ENCODE results near the gene DMAC2.
"Not testable (repeated sequence)": the region's sequence is repeated elsewhere in the genome, so short reads cannot be mapped to it uniquely, and the experiment has no call there.

DMAC2 gene

DNA sequence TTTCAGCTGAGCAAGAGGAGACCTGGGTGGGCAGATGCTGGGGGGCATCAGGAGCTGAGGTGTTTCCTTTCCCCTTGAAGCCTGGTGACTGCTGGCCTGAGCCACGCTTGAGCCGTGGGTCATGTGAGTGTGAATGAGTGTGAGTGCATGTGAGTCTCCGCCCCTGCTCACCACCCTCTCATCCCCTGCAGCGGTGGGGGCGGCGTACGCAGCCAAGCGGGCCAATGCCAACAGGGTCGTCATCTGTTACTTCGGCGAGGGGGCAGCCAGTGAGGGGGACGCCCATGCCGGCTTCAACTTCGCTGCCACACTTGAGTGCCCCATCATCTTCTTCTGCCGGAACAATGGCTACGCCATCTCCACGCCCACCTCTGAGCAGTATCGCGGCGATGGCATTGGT, 17.7 kb downstream of the DMAC2 start:
- no peak for DNase-seq

DNA sequence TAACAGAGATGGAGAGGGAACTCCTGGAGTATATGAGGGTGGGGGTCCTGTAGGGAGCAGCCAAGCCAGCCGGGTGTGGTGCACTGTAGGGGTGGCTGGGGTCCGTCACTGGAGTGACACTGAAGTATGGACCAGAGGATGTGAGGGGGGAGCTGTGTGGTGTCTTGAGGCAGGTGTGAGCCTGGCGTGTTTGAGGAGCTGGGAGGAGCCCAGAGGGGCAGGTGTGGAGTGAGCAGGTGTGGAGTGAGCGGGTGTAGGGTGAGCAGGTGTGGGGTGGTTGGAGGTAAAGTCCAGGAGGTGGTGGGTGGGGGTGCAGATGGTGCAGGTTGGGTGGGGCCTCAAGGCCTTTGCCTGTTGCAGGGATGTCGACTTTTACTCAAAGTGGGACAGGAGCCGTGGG, 18.4 kb downstream of the DMAC2 start:
- no peak for DNase-seq

DNA sequence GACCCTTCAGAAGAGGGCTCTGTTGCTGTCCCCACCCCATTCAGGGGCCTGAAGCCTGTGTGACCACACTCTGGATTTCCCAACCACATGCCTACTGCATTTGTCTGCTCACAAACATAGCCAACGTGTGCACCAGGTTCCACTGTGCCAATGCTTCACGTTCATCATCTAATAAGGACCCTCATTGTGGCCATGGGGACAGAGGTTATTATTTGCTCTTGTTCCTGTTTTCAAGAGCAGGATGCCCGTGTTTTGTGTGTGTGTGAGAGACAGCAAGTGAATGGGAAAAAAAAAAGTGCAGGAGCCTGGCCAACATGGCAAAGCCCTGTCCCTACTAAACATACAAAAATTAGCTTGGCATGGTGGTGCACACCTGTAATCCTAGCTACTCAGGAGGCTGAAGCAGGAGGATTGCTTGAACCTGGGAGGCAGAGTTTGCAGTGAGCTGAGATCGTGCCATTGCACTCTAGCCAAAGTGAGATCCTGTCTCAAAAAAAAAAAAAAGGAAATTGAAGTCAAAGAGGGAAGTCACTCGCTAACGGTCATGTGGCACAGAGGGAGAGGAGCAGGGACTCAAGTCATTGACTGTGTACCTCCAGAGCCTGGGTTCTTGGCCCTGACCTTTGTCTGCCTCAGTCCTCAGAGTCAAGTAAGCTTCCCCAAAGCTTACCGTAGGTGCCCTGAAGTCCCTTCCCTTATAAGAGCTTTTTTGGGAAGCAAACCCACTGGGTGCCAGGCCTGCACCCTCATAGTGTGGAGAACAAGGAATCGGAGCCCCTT, 19.4 kb downstream of the DMAC2 start:
- DNase-seq: no peak

DNA sequence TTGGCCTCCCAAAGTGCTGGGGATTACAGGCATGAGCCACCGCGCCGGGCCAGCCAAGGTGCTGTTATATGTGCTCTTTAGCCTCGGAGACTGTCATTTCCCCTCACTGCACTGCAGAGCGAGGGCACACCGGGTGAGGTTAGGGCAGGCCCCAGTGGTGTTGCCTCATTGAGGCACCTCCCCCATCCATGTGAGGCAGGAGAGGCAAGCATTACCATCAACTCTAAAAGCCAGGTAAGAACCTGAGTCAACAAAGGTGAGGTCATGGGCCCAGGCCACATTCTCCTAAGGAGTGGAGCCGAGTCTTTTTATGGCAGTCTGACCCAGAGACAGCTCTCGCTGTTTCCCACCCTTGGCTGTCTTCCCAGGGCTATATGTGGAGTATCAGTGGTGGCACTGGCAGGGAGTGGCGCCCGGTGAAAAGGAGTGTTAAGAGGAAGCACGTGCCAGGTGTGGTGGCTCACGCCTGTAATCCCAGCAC, 23.5 kb downstream of the DMAC2 start:
- no peak for DNase-seq

DNA sequence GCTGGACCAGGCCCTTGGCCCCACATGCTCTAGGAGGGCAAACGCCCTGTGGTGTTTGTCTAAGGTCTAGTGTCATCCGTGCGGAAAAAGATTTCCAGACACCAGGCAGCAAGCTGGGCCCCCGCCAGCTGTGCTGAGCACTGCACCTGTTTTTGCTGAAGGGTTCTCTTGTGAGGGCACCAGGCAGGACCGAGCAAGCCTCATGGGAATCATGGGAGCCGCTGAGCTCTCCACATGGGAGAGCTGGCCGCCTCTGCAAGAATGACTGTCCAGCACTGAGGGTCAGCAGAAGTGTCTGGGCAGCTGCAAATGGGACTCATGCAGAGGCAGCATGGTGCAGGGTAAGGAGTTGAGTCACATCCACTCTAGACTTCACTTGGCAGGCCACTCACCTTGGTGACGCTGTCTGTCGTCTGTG, 24.5 kb downstream of the DMAC2 start:
- DNase-seq: no peak

DNA sequence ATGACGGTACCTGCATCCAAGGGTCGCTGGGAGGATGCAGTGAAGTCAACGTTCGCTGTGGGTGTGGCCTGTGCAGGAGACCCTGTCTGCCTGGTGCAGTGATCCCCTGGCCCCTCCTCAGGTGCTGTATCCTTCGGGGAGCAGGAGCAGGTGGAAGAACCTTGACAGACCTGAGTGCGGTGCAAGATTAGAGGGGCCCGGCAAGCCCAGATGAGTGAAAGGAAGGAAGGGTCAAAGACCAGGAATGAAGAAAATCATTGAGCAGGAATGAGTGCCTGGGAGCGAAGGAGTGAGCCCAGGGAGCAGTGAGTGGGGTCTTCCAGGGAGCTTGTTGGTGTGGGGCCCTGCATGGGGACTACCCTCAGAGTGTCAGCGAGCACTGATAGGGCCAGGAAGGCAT, 25.3 kb downstream of the DMAC2 start:
- DNase-seq: no peak

DNA sequence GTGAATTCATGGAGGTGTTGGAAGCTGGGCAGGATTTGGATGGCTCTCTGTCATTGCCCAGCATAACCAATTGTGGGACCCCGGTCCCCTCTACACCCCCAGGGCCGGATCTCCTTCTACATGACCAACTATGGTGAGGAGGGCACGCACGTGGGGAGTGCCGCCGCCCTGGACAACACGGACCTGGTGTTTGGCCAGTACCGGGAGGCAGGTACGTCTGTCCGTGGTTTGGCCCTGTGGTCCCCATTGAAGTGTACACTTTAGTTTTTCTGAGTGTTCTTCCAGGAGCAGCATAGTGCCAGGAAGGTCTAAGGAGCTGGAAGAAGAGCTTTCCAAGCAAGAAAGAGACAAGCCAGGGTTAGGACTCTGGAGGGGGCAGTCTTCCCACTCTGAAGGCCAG, 25.8 kb downstream of the DMAC2 start:
- DNase-seq: no peak

DNA sequence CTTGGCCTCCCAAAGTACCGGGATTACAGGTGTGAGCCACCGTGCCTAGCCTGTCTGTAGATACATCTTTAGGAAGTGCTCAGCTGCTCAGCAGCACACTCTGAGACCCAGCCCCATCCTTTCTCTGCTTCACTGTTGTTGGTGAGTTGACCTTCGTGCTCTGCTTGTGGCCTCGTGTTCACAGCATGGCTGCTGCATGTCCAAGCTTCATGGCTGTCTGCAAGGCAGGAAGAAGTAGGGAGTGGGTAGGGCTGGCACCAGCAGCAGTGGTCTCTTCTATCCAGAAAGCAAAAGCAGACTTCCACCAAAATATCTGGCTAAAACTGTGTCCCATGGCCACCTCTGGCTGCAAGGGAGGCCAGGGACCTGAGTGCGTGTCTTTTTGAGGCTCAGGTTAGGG, 26.8 kb downstream of the DMAC2 start:
- DNase-seq: no peak

DNA sequence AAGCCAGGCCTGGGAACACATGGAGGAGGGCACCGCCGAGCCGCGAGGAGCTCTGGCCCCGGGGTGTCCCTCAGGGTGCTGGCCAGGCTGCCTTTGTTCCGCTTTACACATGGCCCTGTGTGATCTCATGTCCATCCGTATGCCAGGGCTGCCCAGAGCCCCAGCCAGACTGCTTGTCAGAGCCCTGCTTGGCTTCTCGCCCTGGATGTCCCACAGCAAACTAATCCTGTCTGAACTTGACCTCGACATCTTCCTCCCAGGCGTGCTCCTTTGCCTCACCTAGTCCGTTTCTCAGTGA, 27.8 kb downstream of the DMAC2 start:
- DNase-seq: no peak

DNA sequence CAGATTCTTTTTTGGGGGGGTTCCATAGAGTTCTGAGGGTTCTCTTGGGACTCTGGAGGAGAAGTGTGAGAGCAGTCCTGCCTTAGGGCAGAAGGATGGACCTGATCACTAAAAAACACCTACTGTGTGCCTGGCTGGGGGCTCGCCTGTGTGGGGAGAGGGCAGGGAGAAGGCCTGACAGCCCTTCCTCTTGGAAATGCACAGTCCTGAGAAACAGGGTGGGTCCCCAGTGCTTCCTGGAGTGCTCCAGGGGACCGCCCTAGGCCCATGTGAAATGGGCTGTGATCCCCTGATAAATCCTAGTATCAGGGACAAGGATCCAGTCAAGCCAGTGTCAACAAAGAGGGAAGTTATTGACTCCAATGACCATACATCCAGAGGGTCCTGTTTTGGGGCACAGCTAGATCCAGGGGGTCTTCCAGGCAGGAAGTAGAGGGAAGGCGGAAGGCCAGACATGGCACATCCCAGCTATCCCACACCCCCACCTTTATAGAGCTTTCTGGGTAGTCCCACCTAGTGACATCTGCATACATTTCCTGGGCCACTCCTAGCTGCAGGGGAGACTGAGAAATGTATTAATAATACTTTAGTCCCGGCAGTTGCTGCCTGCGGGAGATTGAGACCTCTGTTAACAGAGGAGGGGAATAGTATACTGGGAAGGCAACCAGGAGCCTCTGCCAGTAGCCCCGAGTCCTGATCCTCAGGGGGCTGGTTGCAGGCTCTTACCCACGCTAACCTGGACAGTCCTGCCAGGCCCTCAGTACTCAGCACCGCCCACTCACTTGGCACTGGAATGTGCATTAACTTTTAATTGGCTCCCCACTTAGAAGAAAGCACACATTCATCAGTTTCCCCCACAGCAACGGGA, 28.4 kb downstream of the DMAC2 start:
- DNase-seq: no peak

DNA sequence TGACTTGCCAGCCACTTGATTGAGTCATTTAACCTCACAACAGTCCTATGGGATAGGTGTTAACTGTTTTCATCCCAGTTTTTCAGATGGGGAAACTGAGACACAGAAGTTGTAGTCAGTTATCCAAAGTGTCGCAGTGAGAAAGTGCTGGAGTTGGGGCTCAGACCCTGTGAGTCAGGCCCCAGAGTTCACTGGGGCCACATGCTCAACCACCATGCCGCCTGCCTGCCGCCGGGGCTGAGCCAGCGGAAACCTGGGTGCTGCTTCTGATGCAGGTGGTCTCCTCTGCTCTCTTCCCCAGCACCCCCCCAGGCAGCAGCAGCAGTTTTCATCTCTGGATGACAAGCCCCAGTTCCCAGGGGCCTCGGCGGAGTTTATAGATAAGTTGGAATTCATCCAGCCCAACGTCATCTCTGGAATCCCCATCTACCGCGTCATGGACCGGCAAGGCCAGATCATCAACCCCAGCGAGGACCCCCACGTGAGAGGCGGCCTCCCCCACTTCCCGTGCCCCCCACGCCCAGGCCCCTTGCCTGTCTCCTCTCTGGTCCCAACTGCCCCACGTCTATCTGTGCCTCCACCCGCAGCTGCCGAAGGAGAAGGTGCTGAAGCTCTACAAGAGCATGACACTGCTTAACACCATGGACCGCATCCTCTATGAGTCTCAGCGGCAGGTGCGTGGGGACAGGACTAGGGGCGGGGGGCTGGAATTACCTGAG, 29.2 kb downstream of the DMAC2 start:
- DNase-seq: no peak

DNA sequence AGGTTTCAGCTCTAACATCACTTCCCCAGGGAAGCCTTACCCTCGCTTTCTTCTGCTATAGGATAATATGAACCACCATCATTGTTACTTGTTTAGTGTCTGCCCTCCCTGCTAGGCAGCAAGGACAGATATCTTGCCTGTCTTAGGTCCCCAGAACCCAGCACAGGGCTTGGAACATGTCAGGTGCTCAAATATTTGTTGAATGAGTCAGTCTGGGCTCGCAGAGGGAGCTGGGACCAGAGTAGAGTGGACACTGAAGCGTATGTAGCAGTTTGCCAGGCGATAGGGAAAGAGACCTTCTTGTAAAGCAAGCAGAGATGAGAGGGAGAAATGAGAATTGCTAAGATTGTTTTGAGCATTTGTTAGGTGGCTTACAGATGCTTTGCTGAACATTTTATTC, 30.4 kb downstream of the DMAC2 start:
- DNase-seq: no peak

DNA sequence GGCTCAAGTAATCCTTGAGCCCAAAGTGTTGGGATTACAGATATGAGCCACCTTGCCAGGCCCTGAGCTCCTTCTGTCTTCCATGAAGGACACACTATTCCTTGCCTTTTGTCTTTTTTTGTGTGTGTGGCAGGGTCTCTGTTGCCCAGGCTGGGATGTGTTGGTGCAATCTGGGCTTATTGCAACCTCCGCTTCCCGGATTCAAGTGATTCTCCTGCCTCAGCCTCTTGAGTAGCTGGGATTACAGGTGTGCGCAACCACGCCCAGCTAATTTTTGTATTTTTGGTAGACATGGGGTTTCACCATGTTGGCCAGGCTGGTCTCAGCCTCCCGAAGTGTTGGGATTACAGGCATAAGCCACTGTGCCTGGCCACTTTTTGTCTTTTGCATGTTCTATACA, 30.9 kb downstream of the DMAC2 start:
- DNase-seq: not testable (repeated sequence)

DNA sequence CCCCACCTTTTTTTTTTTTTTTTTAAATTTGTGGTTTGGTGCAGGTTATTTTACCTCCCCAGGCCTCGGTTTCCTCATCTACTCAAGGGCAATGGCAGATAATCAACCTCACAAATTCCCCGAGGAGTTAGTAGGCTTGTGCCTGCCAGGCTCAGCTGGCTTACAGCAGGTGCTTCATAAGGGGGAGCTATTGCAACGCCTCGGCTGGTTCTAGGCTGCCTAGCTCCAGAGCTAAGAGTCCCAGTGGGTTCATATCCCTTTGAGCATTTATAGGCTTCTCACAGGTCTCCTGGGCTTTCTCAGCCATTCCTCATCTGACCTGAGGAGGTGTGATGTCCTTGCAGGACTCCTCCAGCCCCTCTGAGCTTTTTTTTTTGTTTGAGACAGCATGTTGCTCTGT, 31.5 kb downstream of the DMAC2 start:
- no peak for DNase-seq

DNA sequence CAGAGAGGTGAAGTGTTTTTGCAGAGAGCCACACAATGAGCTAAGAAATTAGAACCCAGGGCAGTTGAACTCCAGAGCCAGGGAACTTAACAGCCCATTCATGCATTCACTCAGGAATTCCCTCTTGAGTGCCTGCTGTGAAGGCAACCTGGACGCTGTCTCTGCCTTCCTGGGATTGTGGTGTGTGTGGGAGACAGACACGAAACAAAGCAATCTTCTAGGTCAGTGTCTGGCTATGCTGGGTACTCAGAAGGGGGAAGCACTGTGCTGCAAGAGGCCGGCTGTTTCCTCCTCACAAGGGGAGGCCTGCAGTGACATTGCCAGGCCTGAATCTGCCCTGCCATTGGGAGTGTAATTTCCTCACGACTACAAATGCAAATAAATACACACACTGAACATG, 32.4 kb downstream of the DMAC2 start:
- no peak for DNase-seq

DNA sequence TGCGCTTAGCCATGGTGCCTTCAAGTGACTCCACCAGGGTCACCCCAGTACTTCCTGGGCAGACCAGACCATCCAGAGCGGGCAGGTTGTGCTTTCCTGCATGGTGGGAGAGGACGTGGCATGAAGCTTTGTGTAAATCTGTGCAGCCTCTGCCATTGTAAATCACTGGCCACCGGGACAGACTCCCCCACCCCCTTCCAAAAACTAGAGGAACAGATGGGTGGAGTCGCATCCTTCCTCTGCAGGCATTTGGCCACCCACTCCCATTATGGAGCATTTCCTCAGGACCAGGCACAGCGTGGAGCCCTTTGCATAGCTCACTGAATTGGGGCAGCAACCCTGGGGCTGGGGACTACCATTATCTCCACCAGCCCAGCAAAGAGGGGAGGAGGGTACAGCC, 33.9 kb downstream of the DMAC2 start:
- no peak for DNase-seq

DNA sequence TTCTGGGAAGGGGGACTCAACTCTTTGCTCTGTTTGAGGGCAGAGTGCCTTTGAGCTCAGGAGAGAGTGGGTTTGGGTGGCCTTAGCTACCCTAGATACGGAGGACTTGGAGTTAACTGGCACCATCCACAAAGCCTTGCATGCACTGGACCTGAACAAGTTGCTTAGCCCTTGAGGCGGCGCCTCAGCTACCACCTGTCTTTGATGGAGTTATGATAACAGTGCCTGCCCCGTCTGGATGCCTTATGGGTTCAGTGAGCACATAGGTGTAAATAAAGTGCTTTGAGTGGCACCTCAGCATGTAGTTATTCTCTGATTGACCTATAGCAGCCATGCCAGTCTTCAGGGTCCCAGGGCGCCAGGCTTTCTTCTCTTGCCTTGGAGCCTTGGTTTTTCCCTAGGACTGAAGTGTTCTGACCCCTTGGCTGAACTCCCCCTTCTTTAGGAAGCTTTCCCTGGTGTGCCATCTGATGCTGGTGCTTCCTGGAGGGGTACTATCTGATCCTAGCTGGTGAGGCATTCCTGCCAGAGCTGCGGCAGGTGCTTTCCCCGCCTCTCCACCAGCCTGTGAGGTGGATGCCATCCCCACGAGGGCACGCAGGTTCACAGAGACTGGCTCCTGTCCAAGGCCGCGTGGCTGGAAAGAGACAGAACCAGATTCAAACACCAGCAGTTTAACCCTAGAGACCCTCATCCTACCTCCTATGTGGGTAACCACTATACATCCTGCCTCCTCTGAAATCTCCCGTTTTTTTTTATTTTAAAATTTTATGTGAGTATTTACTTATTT, 36.3 kb downstream of the DMAC2 start:
- no peak for DNase-seq

DNA sequence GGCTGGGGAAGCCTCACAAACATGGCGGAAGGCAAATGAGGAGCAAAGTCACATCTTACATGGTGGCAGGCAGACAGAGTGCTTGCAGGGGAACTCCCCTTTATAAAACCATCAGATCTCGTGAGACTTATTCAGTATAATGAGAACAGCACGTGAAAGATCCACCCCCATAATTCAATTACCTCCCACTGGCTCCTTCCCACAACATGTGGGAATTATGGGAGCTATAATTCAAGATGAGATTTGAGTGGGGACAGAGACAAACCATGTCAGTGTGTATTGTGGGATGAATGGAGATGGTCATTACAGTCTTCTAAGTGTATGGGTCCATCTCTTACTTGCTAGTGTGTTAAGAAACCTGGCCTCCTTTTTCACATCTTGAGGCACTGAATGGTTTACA, 37.7 kb downstream of the DMAC2 start:
- no peak for DNase-seq

DNA sequence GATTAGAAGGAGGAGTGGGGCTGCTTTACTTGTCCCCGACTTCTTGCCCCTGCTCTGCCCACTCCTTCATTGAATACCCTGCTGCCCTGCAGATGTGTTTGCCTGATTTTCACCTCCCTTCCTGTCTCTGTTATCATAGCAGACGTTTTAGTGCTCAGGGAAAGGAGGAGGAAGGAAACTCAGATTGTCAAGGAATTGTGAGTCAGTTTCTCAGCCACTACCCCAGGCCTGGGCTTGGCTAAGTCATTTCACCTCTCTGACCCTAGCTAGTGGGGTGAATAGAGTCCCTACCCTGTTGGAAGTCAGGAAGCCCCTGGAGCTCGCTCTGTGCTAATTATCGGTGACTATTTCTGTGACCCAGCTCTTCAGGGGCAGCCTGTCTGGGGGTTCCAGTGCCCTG, 38.2 kb downstream of the DMAC2 start:
- no peak for DNase-seq

DNA sequence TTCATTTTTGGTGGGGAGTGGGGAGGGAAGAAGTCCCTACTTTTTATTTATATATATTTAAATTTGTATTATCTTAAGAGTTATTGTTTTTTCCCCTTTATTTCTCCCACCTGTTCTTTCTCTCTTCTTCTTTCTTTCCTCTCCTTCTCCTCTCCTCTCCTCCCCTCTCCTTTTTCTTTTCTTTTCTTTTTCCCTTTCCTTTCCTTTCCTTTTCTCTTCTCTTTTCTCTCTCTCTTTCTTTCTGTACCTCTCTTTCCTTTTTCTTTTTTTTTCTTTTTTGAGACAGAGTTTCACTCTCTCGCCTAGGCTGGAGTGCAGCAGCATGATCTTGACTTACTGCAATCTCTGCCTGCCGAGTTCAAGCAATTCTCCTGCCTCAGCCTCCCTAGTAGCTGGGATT, 40.2 kb downstream of the DMAC2 start:
- no peak for DNase-seq

DNA sequence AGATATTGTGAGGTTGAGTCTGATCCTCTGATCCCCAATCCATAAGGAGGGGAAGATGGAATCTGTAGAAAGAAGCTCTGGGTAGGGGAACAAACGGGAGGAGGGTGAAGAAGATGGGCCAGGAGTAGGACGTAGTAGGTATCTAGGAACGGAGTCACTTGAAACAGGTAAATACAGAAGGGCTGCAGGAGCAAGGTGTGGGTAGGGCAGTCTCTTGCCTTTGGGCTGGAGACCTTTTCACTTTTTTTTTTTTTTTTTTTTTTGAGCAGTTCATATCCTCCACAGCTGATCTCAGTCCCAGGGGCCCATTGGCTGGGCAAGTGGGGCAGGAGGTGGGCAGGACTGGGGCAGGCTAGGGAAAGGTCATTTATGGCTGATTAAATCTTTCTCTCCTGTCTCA, 40.6 kb downstream of the DMAC2 start:
- no peak for DNase-seq

DNA sequence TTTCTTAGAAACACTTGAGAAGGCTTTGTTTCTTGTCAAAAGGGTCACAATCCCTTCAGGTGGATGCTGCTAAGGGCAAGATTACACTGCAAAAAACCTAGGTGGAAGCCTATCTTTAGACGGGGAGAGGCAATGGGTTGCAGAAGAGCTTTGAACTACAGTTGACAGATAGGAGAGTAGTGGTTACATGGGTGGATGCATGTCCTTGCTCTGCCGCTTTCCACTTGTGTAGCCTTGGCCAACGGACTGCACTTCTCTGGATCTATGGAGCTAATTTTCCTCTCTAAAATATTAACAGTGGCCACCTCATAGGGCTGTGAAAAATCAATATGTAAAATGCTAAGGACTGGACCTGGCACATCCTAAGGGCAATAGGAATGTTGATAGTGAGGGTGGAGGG, 41.1 kb downstream of the DMAC2 start:
- DNase-seq: no peak

DNA sequence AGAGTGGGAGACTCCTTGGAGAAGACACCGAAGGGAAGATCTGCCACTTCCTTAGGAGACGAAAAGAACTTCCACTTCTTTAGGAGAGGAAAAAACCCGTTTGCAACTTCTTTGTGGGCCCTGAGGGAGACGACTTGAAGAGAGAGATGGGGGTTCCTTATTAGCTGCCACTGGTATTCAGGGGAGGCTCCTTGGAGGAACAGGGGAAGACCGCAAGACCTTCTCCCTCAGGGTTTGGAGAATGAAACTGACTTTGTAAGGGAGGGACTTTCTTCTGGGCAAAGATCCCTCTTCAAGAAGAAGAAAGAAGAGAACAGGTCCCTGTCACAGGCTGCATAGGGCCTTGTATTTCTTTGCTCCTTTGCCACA, 41.7 kb downstream of the DMAC2 start:
- no peak for DNase-seq
